ENCODE results near the gene SCTR. TPM values are rescaled to one million over a fixed set of nuclear protein-coding genes. Genes with fewer than 3 reads are reported as not detected.

Gene SCTR
- total RNA-seq, 1 experiment from 2014 or later = not detected

GRCh38 chr2:119431155-119431975, 92.9 kb downstream of the SCTR start, which contains the start of gene TMEM37:
Gene TMEM37, plus strand, starts transcription at chr2:119431854. Its CDS starts 50 bp downstream, at chr2:119431904.
- BruUV-seq (replicated peaks) = no TSS peak
- H3K9me3 Mint-ChIP-seq (ENCODE audit: unreplicated experiment) = no peaks in the 10 kb centered on the region
- intact Hi-C loops (cut with micrococcal nuclease) = no loop called here
- H3K4me1 Mint-ChIP-seq (ENCODE audit: insufficient read depth, unreplicated experiment) = peaks cover 30% of the 10 kb centered on the region
- H3K36me3 Mint-ChIP-seq (ENCODE audit: insufficient read depth, unreplicated experiment) = no peaks in the 10 kb centered on the region
- DNase-seq (ENCODE audit: unreplicated experiment) = peak; percentile 77
- TF ChIP-seq CTCF (IDR thresholded peaks at IDR 0.05; ENCODE audit: unreplicated experiment) = no peak
- CTCF ChIA-PET = interaction anchor here (0.6 to 1.4 kb wide), 5 partner anchors 22 to 45 kb away, joined by 3 read pairs; no protein-coding TSS in a partner anchor
- H3K27ac Mint-ChIP-seq (ENCODE audit: low read depth, unreplicated experiment) = no peak within 1 kb of the TSS
- POLR2A ChIA-PET = interaction anchor here (0.8 to 1.4 kb wide), 4 partner anchors 9 to 21 kb away, joined by 3 to 5 read pairs (median 4); no protein-coding TSS in a partner anchor
- H3K27me3 Mint-ChIP-seq (ENCODE audit: insufficient read depth, unreplicated experiment) = no peaks in the 10 kb centered on the region
- H3K4me3 Mint-ChIP-seq (ENCODE audit: unreplicated experiment) = peak within 1 kb of the TSS; percentile 69

DNA sequence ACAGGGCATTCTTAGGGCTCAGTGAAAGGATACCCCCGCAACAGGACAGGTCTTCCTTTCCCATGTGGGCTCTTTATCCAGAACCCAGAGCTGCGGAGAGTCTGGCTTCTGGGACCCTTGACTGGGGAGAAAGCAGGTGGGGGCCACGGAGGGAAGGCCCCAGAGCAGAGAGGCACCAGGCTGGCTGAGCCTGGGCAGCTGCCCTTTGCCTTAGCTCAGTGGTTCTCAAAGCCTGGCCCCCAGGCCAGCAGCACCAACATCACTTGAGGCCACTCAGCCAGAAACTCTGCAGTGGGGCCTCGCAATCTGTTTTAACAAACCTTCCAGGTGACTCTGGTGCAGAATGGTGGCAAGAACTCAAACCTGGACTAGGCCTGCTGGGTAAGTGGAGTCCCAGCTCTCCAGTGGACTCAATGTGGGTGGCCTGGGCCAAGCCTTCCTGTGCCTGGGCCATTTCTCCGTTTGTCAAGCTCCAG, 94.2 kb downstream of the SCTR start:
- peaks cover 35% of the 10 kb centered on the region for H3K4me1 Mint-ChIP-seq (ENCODE audit: insufficient read depth, unreplicated experiment)
- H3K4me3 Mint-ChIP-seq (ENCODE audit: unreplicated experiment) = no peak overlapping the region
- no peak for DNase-seq (ENCODE audit: unreplicated experiment)
- BruUV-seq (replicated peaks) = no TSS peak
- no peak for TF ChIP-seq CTCF (IDR thresholded peaks at IDR 0.05; ENCODE audit: unreplicated experiment)
- intact Hi-C loops (cut with micrococcal nuclease) = no loop called here
- CTCF ChIA-PET = interaction anchor here (1.0 kb wide), 1 partner anchor 22 kb away, joined by 3 read pairs; no protein-coding TSS in a partner anchor
- H3K9me3 Mint-ChIP-seq (ENCODE audit: unreplicated experiment) = no peaks in the 10 kb centered on the region
- POLR2A ChIA-PET = interaction anchor here (0.6 to 1.4 kb wide), 2 partner anchors 11 to 63 kb away, joined by 3 to 4 read pairs; partner anchors contain the start of genes C2orf76 and DBI
- H3K36me3 Mint-ChIP-seq (ENCODE audit: insufficient read depth, unreplicated experiment) = no peaks in the 10 kb centered on the region
- no peaks in the 10 kb centered on the region for H3K27me3 Mint-ChIP-seq (ENCODE audit: insufficient read depth, unreplicated experiment)
- H3K27ac Mint-ChIP-seq (ENCODE audit: low read depth, unreplicated experiment) = no peak overlapping the region

DNA sequence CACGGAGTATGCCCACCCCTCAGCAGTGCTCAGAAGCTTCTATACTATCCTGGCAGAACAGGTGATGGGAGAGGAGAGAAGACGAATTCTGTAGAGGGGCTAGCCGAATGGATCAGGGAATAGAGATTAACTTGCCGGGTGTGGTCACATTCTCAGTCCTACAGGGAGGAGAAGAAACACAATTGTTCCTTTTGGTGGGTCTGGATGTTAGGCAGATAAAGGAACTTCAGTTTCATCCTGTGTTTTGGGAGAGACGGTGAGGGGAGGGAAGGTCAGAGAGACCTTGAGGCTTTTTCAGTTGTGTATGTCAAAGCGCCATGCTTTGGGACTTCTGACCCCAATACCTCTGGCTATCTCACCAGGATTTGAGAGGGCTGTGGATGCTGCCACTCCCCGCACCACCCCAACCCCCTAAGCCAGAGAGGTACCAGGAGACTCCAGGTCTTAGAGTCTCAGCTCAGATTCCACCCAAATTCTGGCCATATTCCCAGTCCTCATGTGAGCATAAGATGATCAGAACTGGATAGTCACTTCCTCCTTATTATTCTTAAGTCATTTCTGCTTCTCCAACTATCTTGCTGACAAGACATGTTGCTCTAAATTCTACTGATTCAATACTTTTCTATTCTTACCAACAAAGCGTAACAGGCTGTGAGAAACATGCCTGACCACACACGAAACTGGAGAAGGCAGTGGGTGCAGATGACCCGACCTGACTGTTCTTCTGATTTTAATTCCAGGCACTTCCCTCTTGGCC, 94.9 kb downstream of the SCTR start:
- H3K27me3 Mint-ChIP-seq (ENCODE audit: insufficient read depth, unreplicated experiment) = no peaks in the 10 kb centered on the region
- ChIA-PET POLR2A (interaction anchor here (1.4 kb wide), 1 partner anchor 11 kb away, joined by 4 read pairs; no protein-coding TSS in a partner anchor), CTCF (interaction anchor here (1.2 kb wide), 1 partner anchor 47 kb away, joined by 8 read pairs; no protein-coding TSS in a partner anchor)
- H3K4me1 Mint-ChIP-seq (ENCODE audit: insufficient read depth, unreplicated experiment) = peaks cover 35% of the 10 kb centered on the region
- H3K36me3 Mint-ChIP-seq (ENCODE audit: insufficient read depth, unreplicated experiment) = no peaks in the 10 kb centered on the region
- no peak for TF ChIP-seq CTCF (IDR thresholded peaks at IDR 0.05; ENCODE audit: unreplicated experiment)
- no TSS peak for BruUV-seq (replicated peaks)
- no peak overlapping the region for H3K27ac Mint-ChIP-seq (ENCODE audit: low read depth, unreplicated experiment)
- intact Hi-C loops (cut with micrococcal nuclease) = no loop called here
- no peak overlapping the region for H3K4me3 Mint-ChIP-seq (ENCODE audit: unreplicated experiment)
- peak; percentile 40 for DNase-seq (ENCODE audit: unreplicated experiment)
- no peaks in the 10 kb centered on the region for H3K9me3 Mint-ChIP-seq (ENCODE audit: unreplicated experiment)
